ENCODE data around the gene MTUS2. TPM values are rescaled to one million over a fixed set of nuclear protein-coding genes. Genes with fewer than 3 reads are reported as not detected.

Gene MTUS2
- total and polyA plus RNA-seq, 2 of the 8 experiments (the other 6 are each of a cell fraction or from before 2014, with no cell fraction given), result 0.18 to 0.80 TPM

DNA sequence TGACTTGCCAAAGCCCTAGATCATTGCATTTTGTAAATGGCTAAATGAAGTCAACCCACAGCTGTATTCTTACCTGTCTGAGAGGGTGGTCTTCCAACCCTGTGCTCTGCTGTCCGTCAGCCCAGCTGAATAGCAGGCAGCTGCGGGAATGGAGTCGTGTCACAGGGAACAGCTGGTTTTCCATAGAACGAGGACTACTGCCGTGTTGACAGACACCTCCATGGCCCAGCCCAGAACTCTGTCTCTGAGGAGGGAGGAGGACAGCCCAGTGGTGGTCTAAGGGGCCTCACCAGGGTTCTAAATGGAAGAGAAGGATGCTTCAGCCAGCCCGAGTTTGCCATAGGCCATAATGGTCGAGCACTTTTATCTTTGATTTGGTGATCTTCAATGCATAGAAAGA lies 664.7 kb downstream of the MTUS2 start:
- TF ChIP-seq SAP30 (IDR thresholded peaks at IDR 0.05; ENCODE audit: insufficient read depth, insufficient replicate concordance, low read length) (no peak), ZNF274 (IDR thresholded peaks at IDR 0.05; ENCODE audit: borderline replicate concordance, extremely low read depth, low read length) (no peak), CBX8 (IDR thresholded peaks at IDR 0.05; ENCODE audit: borderline replicate concordance, low read depth, low read length) (no peak), JUND (IDR thresholded peaks at IDR 0.05; ENCODE audit: low read length) (no peak), GTF2F1 (IDR thresholded peaks at IDR 0.05; ENCODE audit: borderline replicate concordance, low read depth, low read length) (no peak), ASH2L (IDR thresholded peaks at IDR 0.05; ENCODE audit: low read length) (no peak), SIX5 (IDR thresholded peaks at IDR 0.05; ENCODE audit: low read depth, low read length) (no peak)
- TF ChIP-seq, protein P1, sequence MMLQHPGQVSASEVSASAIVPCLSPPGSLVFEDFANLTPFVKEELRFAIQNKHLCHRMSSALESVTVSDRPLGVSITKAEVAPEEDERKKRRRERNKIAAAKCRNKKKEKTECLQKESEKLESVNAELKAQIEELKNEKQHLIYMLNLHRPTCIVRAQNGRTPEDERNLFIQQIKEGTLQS (IDR thresholded peaks at IDR 0.05; ENCODE audit: insufficient read depth, low read depth, low read length), result no peak
- peaks cover 2 to 11% (median 6%) of the 10 kb centered on the region in 4 experiments for H3K4me1 ChIP-seq (replicated peaks in 1 of 4; ENCODE audit: control insufficient read depth in 3 of 4, insufficient read depth in 4 of 4, low read length in 3 of 4)
- no peak overlapping the region for H2BK20ac ChIP-seq (ENCODE audit: low read length)
- H3K4ac ChIP-seq (replicated peaks; ENCODE audit: insufficient read length, low read depth, low read length), result no peak overlapping the region
- H4K8ac ChIP-seq (ENCODE audit: extremely low read depth, insufficient read depth, low read length), result no peak overlapping the region
- no peak overlapping the region for H3K9ac ChIP-seq (replicated peaks in 1 of 4; ENCODE audit: extremely low read depth in 1 of 4, low read depth in 3 of 4, low read length in 3 of 4)
- H3K27me3 ChIP-seq (replicated peaks in 1 of 4; ENCODE audit: control insufficient read depth in 3 of 4, extremely low read depth in 1 of 4, insufficient read depth in 3 of 4, low read length in 3 of 4), result no peaks in the 10 kb centered on the region
- no peak overlapping the region for H4K91ac ChIP-seq (replicated peaks; ENCODE audit: insufficient read length, low read length)
- FAIRE-seq (no peak), DNase-seq (ENCODE audit: low read depth in 1 of 2, low spot score in 2 of 2) (no peak)
- H2BK5ac ChIP-seq (ENCODE audit: low read depth, low read length), result no peak overlapping the region
- H2BK120ac ChIP-seq (replicated peaks; ENCODE audit: low read depth, low read length), result no peak overlapping the region
- no peaks in the 10 kb centered on the region for H4K20me1 ChIP-seq (replicated peaks in 1 of 2; ENCODE audit: control insufficient read depth in 1 of 2, insufficient read depth in 2 of 2, low read length in 2 of 2)
- H3K23me2 ChIP-seq (ENCODE audit: low read depth, low read length), result no peaks in the 10 kb centered on the region
- ChIA-PET CTCF (ENCODE audit: partially characterized antibody) (interaction anchor here (0.6 to 3.3 kb wide), 7 partner anchors 12 to 621 kb away, joined by 3 to 15 read pairs (median 4); no protein-coding TSS in a partner anchor), POLR2A (ENCODE audit: partially characterized antibody) (interaction anchor here (1.6 kb wide), 1 partner anchor 8 kb away, joined by 4 read pairs; no protein-coding TSS in a partner anchor)
- H2AFZ ChIP-seq (ENCODE audit: low read length), result no peak overlapping the region
- H4K5ac ChIP-seq (ENCODE audit: insufficient read length, low read depth, low read length), result no peak overlapping the region
- H2AK5ac ChIP-seq (ENCODE audit: low read depth, low read length), result no peak overlapping the region
- no peaks in the 10 kb centered on the region for H3K79me2 ChIP-seq (ENCODE audit: control insufficient read depth in 1 of 2, insufficient read depth in 2 of 2, low read length in 2 of 2)
- H3K56ac ChIP-seq (replicated peaks; ENCODE audit: insufficient read length, low read depth, low read length), result no peak overlapping the region
- H3K27ac ChIP-seq (ENCODE audit: low read depth, low read length), result no peak overlapping the region
- H3K36me3 ChIP-seq (ENCODE audit: control insufficient read depth in 2 of 4, insufficient read depth in 4 of 4, low read length in 3 of 4), result no peaks in the 10 kb centered on the region
- H2BK12ac ChIP-seq (ENCODE audit: low read depth, low read length), result no peak overlapping the region
- WGBS, 2 experiments (ENCODE audit: extremely low coverage in 1 of 2, insufficient coverage in 1 of 2, insufficient read length in 1 of 2, insufficient replicate concordance in 2 of 2, low coverage in 1 of 2, low lambda C conversion rate in 2 of 2, missing lambda C conversion rate in 1 of 2), result 87% methylated on average over 7 of the region's 7 CpGs; no CpG with 5 or more reads in 1 of the 2 experiments
- H3K18ac ChIP-seq (ENCODE audit: extremely low read depth, low read length), result no peak overlapping the region
- H3K79me1 ChIP-seq (ENCODE audit: low read depth, low read length), result no peaks in the 10 kb centered on the region
- no peak overlapping the region for H2BK15ac ChIP-seq (ENCODE audit: low read length)
- H3K23ac ChIP-seq (ENCODE audit: insufficient read length), result no peak overlapping the region
- no peak overlapping the region for H3K4me3 ChIP-seq (ENCODE audit: extremely low read depth in 1 of 4, insufficient read depth in 2 of 4, low read depth in 3 of 4, low read length in 4 of 4)
- H3K14ac ChIP-seq (ENCODE audit: insufficient read length), result no peak overlapping the region
- no peak overlapping the region for H3K4me2 ChIP-seq (ENCODE audit: insufficient read depth in 1 of 2, low read depth in 2 of 2, low read length in 2 of 2)
- no peaks in the 10 kb centered on the region for H3K9me3 ChIP-seq (ENCODE audit: insufficient read depth in 2 of 2, low read depth in 1 of 2, low read length in 1 of 2)
